Loucy (cell line): ENCODE measurements around the gene PRG2.

Experiments
- H2AFZ ChIP-seq: fragments of 200-600 bp; sonication (generic); 2 replicates; pipeline ENCODE4 v1.6.0; 2016; ENCODE audit warnings: antibody characterized with exemption, mild to moderate bottlenecking, low read length, moderate library complexity
- H3F3A ChIP-seq: fragments of 200-600 bp; 2 replicates; pipeline ENCODE4 v1.6.0; 2016; ENCODE audit warnings: antibody characterized with exemption, low read depth, mild to moderate bottlenecking
- H3K27me3 ChIP-seq: fragments of 200-600 bp; sonication (generic); 2 replicates; pipeline ENCODE4 v1.6.1; 2014; ENCODE audit warnings: low read length, mild to moderate bottlenecking; ENCODE audit not compliant: insufficient read depth, poor library complexity, severe bottlenecking
- H3K36me3 ChIP-seq: fragments of 200-600 bp; sonication (generic); 2 replicates; pipeline ENCODE4 v1.6.1; 2016; ENCODE audit warnings: low read length; ENCODE audit not compliant: insufficient read depth
- H3K4me1 ChIP-seq: fragments of 200-600 bp; sonication (generic); 2 replicates; pipeline ENCODE4 v1.5.1; 2014; ENCODE audit warnings: low read length, mild to moderate bottlenecking; ENCODE audit not compliant: insufficient read depth, poor library complexity, severe bottlenecking
- H3K4me2 ChIP-seq: fragments of 200-600 bp; sonication (generic); 2 replicates; pipeline ENCODE4 v1.6.0; 2014; ENCODE audit warnings: antibody characterized with exemption, low read length, low read depth, mild to moderate bottlenecking; ENCODE audit not compliant: poor library complexity, severe bottlenecking
- H3K4me3 ChIP-seq: fragments of 200-600 bp; sonication (generic); 2 replicates; pipeline ENCODE4 v1.5.1; 2014; ENCODE audit warnings: low read length, mild to moderate bottlenecking, mixed read lengths; ENCODE audit not compliant: poor library complexity, severe bottlenecking
- H3K79me2 ChIP-seq: fragments of 200-600 bp; sonication (generic); 2 replicates; pipeline ENCODE4 v1.6.1; 2014; ENCODE audit warnings: low read length; ENCODE audit not compliant: insufficient read depth
- H3K9ac ChIP-seq: fragments of 200-600 bp; sonication (generic); 2 replicates; pipeline ENCODE4 v1.6.0; 2014; ENCODE audit warnings: mild to moderate bottlenecking, low read depth, low read length, moderate library complexity; ENCODE audit not compliant: poor library complexity, severe bottlenecking
- H3K9me2 ChIP-seq: fragments of 200-600 bp; sonication (generic); replicated peaks from 2 replicates; pipeline ENCODE4 v1.6.1; 2016; ENCODE audit warnings: low read depth, low read length, mixed read lengths
- H3K9me3 ChIP-seq: fragments of 200-600 bp; sonication (generic); 2 replicates; pipeline ENCODE4 v1.6.1; 2014; ENCODE audit warnings: mild to moderate bottlenecking, antibody characterized with exemption, low read length, low read depth; ENCODE audit not compliant: insufficient read depth
- H4K20me1 ChIP-seq: fragments of 200-600 bp; sonication (generic); 2 replicates; pipeline ENCODE4 v1.6.0; 2014; ENCODE audit warnings: antibody characterized with exemption, low read length, mild to moderate bottlenecking; ENCODE audit not compliant: insufficient read depth, poor library complexity, severe bottlenecking
- EZH2phosphoT487 ChIP-seq: fragments of 200-600 bp; IDR thresholded peaks from 2 replicates; pipeline ENCODE4 v1.6.1; 2018; ENCODE audit warnings: antibody characterized with exemption, mild to moderate bottlenecking, moderate library complexity, borderline replicate concordance
- TF ChIP-seq, protein P1 (sequence below): fragments of 200-600 bp; sonication (generic); conservative IDR thresholded peaks from 2 replicates; pipeline ENCODE4 v1.5.1; 2014; ENCODE audit warnings: mild to moderate bottlenecking, antibody characterized with exemption, low read length

Gene PRG2

GRCh38 chr11:57349491-57350274 lies 40.8 kb downstream of the PRG2 start:
- TF ChIP-seq, protein P1, sequence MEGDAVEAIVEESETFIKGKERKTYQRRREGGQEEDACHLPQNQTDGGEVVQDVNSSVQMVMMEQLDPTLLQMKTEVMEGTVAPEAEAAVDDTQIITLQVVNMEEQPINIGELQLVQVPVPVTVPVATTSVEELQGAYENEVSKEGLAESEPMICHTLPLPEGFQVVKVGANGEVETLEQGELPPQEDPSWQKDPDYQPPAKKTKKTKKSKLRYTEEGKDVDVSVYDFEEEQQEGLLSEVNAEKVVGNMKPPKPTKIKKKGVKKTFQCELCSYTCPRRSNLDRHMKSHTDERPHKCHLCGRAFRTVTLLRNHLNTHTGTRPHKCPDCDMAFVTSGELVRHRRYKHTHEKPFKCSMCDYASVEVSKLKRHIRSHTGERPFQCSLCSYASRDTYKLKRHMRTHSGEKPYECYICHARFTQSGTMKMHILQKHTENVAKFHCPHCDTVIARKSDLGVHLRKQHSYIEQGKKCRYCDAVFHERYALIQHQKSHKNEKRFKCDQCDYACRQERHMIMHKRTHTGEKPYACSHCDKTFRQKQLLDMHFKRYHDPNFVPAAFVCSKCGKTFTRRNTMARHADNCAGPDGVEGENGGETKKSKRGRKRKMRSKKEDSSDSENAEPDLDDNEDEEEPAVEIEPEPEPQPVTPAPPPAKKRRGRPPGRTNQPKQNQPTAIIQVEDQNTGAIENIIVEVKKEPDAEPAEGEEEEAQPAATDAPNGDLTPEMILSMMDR = peak; percentile 70
- TF ChIP-seq EZH2phosphoT487 = no peak
- Histone ChIP-seq H3K9me3 (0 out of 2 replicates have a peak, but pooled peaks cover 4% of the 10 kb centered on the region), H4K20me1 (no peaks in the 10 kb centered on the region), H3K9me2 (no peaks in the 10 kb centered on the region), H3K4me2 (no peak overlapping the region), H3K4me3 (no peak overlapping the region), H2AFZ (no peak overlapping the region), H3K4me1 (peaks cover 24% of the 10 kb centered on the region), H3F3A (peaks cover 8% of the 10 kb centered on the region), H3K9ac (no peak overlapping the region), H3K27me3 (no peaks in the 10 kb centered on the region), H3K79me2 (no peaks in the 10 kb centered on the region), H3K36me3 (no peaks in the 10 kb centered on the region)

DNA sequence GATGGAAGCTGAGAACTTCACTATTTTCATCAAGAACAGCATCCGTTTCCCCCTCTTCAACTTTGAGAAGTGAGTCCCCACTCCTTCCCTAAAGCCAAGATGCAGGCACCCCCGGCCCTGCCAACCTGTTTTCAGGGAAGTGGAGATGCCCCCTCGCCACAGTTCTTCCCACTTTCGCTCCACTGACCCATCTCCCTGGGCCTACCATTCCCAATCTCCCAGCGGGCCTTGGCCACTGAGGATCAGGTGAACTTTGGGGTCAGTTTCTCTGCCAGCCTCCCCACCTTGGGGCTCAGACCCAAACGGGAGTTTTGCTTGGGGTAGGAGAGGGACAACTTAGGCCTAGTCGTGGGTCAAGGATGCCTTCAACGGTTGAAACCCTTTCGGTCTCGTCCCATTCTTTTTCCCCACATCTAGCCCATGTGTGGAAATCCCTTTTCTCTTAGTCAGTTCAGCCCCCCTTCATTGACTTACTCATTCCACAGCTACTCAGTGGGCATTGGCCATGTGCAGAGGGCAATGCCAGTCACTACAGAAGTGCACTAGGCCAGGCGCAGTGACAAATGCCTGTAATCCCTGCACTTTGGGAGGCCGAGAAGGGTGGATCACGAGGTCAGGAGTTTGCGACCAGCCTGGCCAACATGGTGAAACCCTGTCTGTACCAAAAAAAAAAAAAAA lies 41.7 kb downstream of the PRG2 start:
- H2AFZ ChIP-seq = no peak overlapping the region

GRCh38 chr11:57348052-57348451 lies 42.4 kb downstream of the PRG2 start:
- Histone ChIP-seq H3K9me2 (no peaks in the 10 kb centered on the region), H3K4me1 (peaks cover 15% of the 10 kb centered on the region), H3K79me2 (no peaks in the 10 kb centered on the region), H3K9me3 (0 out of 2 replicates have a peak, but pooled peaks cover 4% of the 10 kb centered on the region), H3K4me3 (no peak overlapping the region), H3K9ac (no peak overlapping the region), H2AFZ (no peak overlapping the region), H3K27me3 (no peaks in the 10 kb centered on the region), H4K20me1 (no peaks in the 10 kb centered on the region), H3K36me3 (no peaks in the 10 kb centered on the region), H3F3A (no peaks in the 10 kb centered on the region), H3K4me2 (no peak overlapping the region)
- TF ChIP-seq EZH2phosphoT487 = no peak
- TF ChIP-seq, protein P1 = no peak

More for the DNA sequence above, 41.7 kb downstream of the PRG2 start:
- H3F3A ChIP-seq = peaks cover under 1% of the 10 kb centered on the region; the same call in 1 of the 2 replicates
- no peaks in the 10 kb centered on the region for H3K79me2 ChIP-seq
- no peak overlapping the region for H3K4me3 ChIP-seq
- H3K9ac ChIP-seq = no peak overlapping the region
- H3K9me3 ChIP-seq = 0 out of 2 replicates have a peak, but pooled peaks cover 4% of the 10 kb centered on the region
- no peaks in the 10 kb centered on the region for H4K20me1 ChIP-seq
- no peak overlapping the region for H3K4me2 ChIP-seq
- no peaks in the 10 kb centered on the region for H3K36me3 ChIP-seq
- peaks cover 19% of the 10 kb centered on the region for H3K4me1 ChIP-seq
- no peaks in the 10 kb centered on the region for H3K9me2 ChIP-seq
- no peaks in the 10 kb centered on the region for H3K27me3 ChIP-seq
- TF ChIP-seq, protein P1 = no peak
- no peak for TF ChIP-seq EZH2phosphoT487
